GM23248 (cell line): ENCODE measurements around the gene CSH2. TPM values are rescaled to one million over a fixed set of nuclear protein-coding genes. Genes with fewer than 3 reads are reported as not detected.

Source experiments
- DNase-seq: peaks from one replicate; pipeline ENCODE4 v3.0.0-alpha.2; 2015
- H2AFZ ChIP-seq: fragments of 200-600 bp; sonication (generic); 2 replicates; pipeline ENCODE4 v1.6.1; 2016; ENCODE audit warnings: antibody characterized with exemption
- H3F3A ChIP-seq: fragments of 200-600 bp; sonication (generic); 2 replicates; pipeline ENCODE4 v1.6.1; 2016; ENCODE audit warnings: mild to moderate bottlenecking, antibody characterized with exemption, mixed run types; ENCODE audit not compliant: insufficient read depth
- H3K27ac ChIP-seq: fragments of 200-600 bp; sonication (generic); 2 replicates; pipeline ENCODE4 v1.5.1; 2016; ENCODE audit warnings: mild to moderate bottlenecking
- H3K27me3 ChIP-seq: fragments of 200-600 bp; sonication (generic); replicated peaks from 2 replicates; pipeline ENCODE4 v1.6.1; 2016; ENCODE audit warnings: mild to moderate bottlenecking; ENCODE audit not compliant: insufficient read depth
- H3K36me3 ChIP-seq: fragments of 200-600 bp; sonication (generic); 2 replicates; pipeline ENCODE4 v1.6.1; 2016; ENCODE audit warnings: low read depth, mild to moderate bottlenecking
- H3K4me1 ChIP-seq: fragments of 200-600 bp; sonication (generic); 2 replicates; pipeline ENCODE4 v1.6.1; 2016; ENCODE audit warnings: mild to moderate bottlenecking; ENCODE audit not compliant: insufficient read depth
- H3K4me2 ChIP-seq: fragments of 200-600 bp; sonication (generic); one replicate; pipeline ENCODE4 v1.6.1; 2016; ENCODE audit warnings: mild to moderate bottlenecking; ENCODE audit not compliant: unreplicated experiment
- H3K4me3 ChIP-seq: fragments of 200-600 bp; sonication (generic); 2 replicates; pipeline ENCODE4 v1.5.1; 2016; ENCODE audit warnings: mild to moderate bottlenecking
- H3K79me2 ChIP-seq: fragments of 200-600 bp; sonication (generic); 2 replicates; pipeline ENCODE4 v1.6.1; 2016; ENCODE audit warnings: mild to moderate bottlenecking; ENCODE audit not compliant: insufficient read depth
- H3K9ac ChIP-seq: fragments of 200-600 bp; sonication (generic); 2 replicates; pipeline ENCODE4 v1.6.1; 2016; ENCODE audit warnings: mild to moderate bottlenecking
- H3K9me2 ChIP-seq: fragments of 200-600 bp; sonication (generic); 2 replicates; pipeline ENCODE4 v1.6.1; 2016; ENCODE audit warnings: mixed run types, mild to moderate bottlenecking, moderate library complexity; ENCODE audit not compliant: insufficient read depth
- H3K9me3 ChIP-seq: fragments of 200-600 bp; sonication (generic); one replicate; pipeline ENCODE4 v1.6.1; 2017; ENCODE audit warnings: low read depth
- H4K20me1 ChIP-seq: fragments of 200-600 bp; sonication (generic); 2 replicates; pipeline ENCODE4 v1.6.0; 2016; ENCODE audit not compliant: insufficient read depth
- EZH2 ChIP-seq: fragments of 200-600 bp; sonication (generic); IDR thresholded peaks from 2 replicates; pipeline ENCODE4 v1.6.1; 2018; ENCODE audit warnings: antibody characterized with exemption, mild to moderate bottlenecking; ENCODE audit not compliant: insufficient read depth, poor library complexity, severe bottlenecking
- EZH2phosphoT487 ChIP-seq: fragments of 200-600 bp; sonication (generic); IDR thresholded peaks from 2 replicates; pipeline ENCODE4 v1.6.1; 2018; ENCODE audit warnings: antibody characterized with exemption, moderate library complexity, mild to moderate bottlenecking, low read depth; ENCODE audit not compliant: insufficient read depth
- WGBS, 2 experiments: methylation state at CpG; one replicate each; pipeline ENCODE4 v1.1.6; 2015 to 2017; ENCODE audit warnings: low lambda C conversion rate in 2 of 2, low coverage in 1 of 2; ENCODE audit errors: missing lambda C conversion rate in 2 of 2; 5-methylcytosine and 5-hydroxymethylcytosine counted together
- in situ Hi-C: fragments of 300-500 bp; cut with MboI; formaldehyde crosslinking; loops from 2 replicates; pipeline ENCODE4 v1.15.0; 2020
- polyA plus RNA-seq: library from polyadenylated mRNA; unstranded; fragments of >200 nt; fragmentation: Nextera tagmentation; extraction: Ambion mirVana; gene quantifications from 2 replicates; pipeline ENCODE4 v1.2.1, GENCODE V29; 2016
- total RNA-seq: library from RNA; depleted of rRNA; stranded (reverse); fragments of >200 nt; shearing (Covaris generic); gene quantifications from 2 replicates; pipeline ENCODE4 v1.2.3, GENCODE V29; 2014

CSH2 gene
- total and polyA plus RNA-seq, 2 experiments from 2014 or later, result not detected

DNA sequence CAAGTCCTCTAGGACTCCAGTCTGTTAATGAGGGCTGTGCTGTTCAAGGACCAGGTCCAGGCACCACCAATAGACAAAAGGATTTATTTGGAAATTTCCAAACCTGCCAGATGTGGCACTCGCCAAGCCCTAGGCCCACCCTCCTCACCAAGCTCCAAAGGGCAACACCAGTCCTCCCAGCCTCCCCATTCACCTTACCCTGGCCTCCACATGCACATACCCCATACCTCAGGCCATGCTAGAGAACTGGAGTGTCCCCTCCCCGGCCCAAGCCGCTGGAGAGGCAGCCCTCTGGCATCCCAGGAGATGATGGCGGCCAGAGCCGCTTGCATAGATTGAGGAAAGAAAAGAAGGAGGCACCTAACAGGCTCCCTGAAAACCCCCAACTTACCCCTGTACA lies 41.5 kb downstream of the CSH2 start:
- peaks cover 52% of the 10 kb centered on the region for H3K79me2 ChIP-seq
- H2AFZ ChIP-seq, result no peak overlapping the region
- peaks cover 8% of the 10 kb centered on the region for H3K4me1 ChIP-seq
- no peaks in the 10 kb centered on the region for H3K9me2 ChIP-seq
- WGBS, 2 experiments, result 90 to 93% methylated on average over 5 of the region's 5 CpGs
- no peak overlapping the region for H3K9ac ChIP-seq
- DNase-seq, result no peak
- TF ChIP-seq EZH2 (no peak), EZH2phosphoT487 (no peak)
- H3K36me3 ChIP-seq, result peaks cover 38% of the 10 kb centered on the region
- peaks cover 40% of the 10 kb centered on the region for H3F3A ChIP-seq
- H3K27ac ChIP-seq, result no peak overlapping the region
- no peak overlapping the region for H3K4me3 ChIP-seq
- no peaks in the 10 kb centered on the region for H3K27me3 ChIP-seq
- in situ Hi-C loops, result no loop called here
- H3K9me3 ChIP-seq, result no peaks in the 10 kb centered on the region
- no peak overlapping the region for H3K4me2 ChIP-seq
- no peaks in the 10 kb centered on the region for H4K20me1 ChIP-seq

DNA sequence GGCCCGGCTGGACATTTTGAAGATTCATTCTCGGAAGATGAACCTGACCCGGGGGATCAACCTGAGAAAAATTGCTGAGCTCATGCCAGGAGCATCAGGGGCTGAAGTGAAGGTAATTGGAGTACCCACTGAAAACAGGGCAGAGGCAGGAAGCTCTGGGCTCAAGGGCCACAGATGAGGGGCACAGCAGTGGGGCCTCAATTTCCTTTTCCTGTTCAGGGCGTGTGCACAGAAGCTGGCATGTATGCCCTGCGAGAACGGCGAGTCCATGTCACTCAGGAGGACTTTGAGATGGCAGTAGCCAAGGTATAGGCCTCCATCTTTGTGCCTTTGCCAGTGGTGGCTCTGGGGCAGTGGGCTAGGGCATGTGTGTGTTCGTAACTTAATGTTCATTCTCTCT lies 42.0 kb downstream of the CSH2 start:
- Histone ChIP-seq H3K79me2 (peaks cover 49% of the 10 kb centered on the region), H3K4me3 (no peak overlapping the region), H3K9me2 (no peaks in the 10 kb centered on the region), H3K9ac (no peak overlapping the region), H2AFZ (no peak overlapping the region), H4K20me1 (no peaks in the 10 kb centered on the region), H3K9me3 (no peaks in the 10 kb centered on the region), H3K36me3 (peaks cover 38% of the 10 kb centered on the region), H3K27ac (no peak overlapping the region), H3F3A (peaks cover 40% of the 10 kb centered on the region), H3K4me1 (peaks cover 8% of the 10 kb centered on the region), H3K27me3 (no peaks in the 10 kb centered on the region), H3K4me2 (no peak overlapping the region)
- DNase-seq, result no peak
- TF ChIP-seq EZH2phosphoT487 (no peak), EZH2 (no peak)
- 85 to 88% methylated on average over 8 of the region's 8 CpGs for WGBS, 2 experiments
- in situ Hi-C loops, result no loop called here

- peaks cover 49% of the 10 kb centered on the region for H3K79me2 ChIP-seq
Measured at GRCh38 chr17:63830904-63831491, 42.5 kb downstream of the CSH2 start.

DNA sequence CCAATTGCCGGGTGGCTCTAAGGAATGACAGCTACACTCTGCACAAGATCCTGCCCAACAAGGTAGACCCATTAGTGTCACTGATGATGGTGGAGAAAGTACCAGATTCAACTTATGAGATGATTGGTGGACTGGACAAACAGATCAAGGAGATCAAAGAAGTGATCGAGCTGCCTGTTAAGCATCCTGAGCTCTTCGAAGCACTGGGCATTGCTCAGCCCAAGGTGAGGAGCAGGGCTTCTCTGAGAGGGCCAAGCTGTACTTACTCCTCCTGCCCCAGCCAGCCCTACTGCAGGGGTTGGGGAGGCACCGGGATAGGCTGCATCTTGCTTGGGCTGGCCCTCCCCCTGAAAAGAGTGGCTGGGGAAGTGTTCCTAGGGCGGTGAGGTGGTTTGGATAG lies 43.2 kb downstream of the CSH2 start:
- in situ Hi-C loops, result no loop called here
- H3K9me3 ChIP-seq, result no peaks in the 10 kb centered on the region
- no peak for DNase-seq
- 98% methylated on average over 5 of the region's 5 CpGs for WGBS, 2 experiments
- peaks cover 34% of the 10 kb centered on the region for H3F3A ChIP-seq
- H3K9ac ChIP-seq, result no peak overlapping the region
- H3K79me2 ChIP-seq, result peaks cover 49% of the 10 kb centered on the region
- no peak overlapping the region for H3K27ac ChIP-seq
- H3K4me2 ChIP-seq, result no peak overlapping the region
- no peak overlapping the region for H3K4me3 ChIP-seq
- peaks cover 42% of the 10 kb centered on the region for H3K36me3 ChIP-seq
- TF ChIP-seq EZH2, result no peak
- H3K4me1 ChIP-seq, result peaks cover 8% of the 10 kb centered on the region
- no peaks in the 10 kb centered on the region for H3K9me2 ChIP-seq
- no peaks in the 10 kb centered on the region for H3K27me3 ChIP-seq
- H2AFZ ChIP-seq, result no peak overlapping the region
- no peaks in the 10 kb centered on the region for H4K20me1 ChIP-seq

More at GRCh38 chr17:63830904-63831491, 42.5 kb downstream of the CSH2 start:
- H3K9me3 ChIP-seq, result no peaks in the 10 kb centered on the region
- no peak overlapping the region for H2AFZ ChIP-seq
- in situ Hi-C loops, result no loop called here
- peaks cover 40% of the 10 kb centered on the region for H3F3A ChIP-seq
- H3K27ac ChIP-seq, result no peak overlapping the region
- peaks cover 8% of the 10 kb centered on the region for H3K4me1 ChIP-seq
- TF ChIP-seq EZH2phosphoT487, result no peak
- TF ChIP-seq EZH2, result no peak
- WGBS, 2 experiments, result 87 to 90% methylated on average over 15 of the region's 15 CpGs
- H3K4me2 ChIP-seq, result no peak overlapping the region
- no peak overlapping the region for H3K9ac ChIP-seq
- peaks cover 38% of the 10 kb centered on the region for H3K36me3 ChIP-seq
- H3K27me3 ChIP-seq, result no peaks in the 10 kb centered on the region
- H3K9me2 ChIP-seq, result no peaks in the 10 kb centered on the region
- no peak overlapping the region for H3K4me3 ChIP-seq
- H4K20me1 ChIP-seq, result no peaks in the 10 kb centered on the region
- no peak for DNase-seq

DNA sequence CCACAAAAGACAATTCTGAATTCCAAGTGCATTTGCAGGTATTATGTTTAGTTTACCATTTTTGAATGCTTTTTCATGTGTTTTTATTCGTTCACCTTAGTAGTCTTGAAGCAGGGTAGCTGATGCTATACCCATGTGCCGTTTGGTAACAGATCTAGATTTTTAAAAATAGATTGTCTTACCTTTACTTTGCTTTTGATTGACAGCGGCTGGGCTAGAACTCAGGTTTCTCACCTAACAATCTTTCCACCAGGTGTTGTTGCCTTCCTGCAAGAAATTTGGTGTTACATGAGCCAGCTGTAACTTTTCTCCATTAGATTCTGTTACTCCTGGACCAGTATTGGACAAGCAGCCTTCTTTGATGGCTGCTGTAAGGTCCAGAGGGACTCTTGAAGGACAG lies 44.5 kb downstream of the CSH2 start:
- Histone ChIP-seq H3K9me2 (no peaks in the 10 kb centered on the region), H3K4me2 (peak overlapping the region; percentile 91), H4K20me1 (no peaks in the 10 kb centered on the region), H3K4me1 (peaks cover 8% of the 10 kb centered on the region), H3K4me3 (peak overlapping the region; percentile 87), H3K27me3 (no peaks in the 10 kb centered on the region), H3K79me2 (peaks cover 61% of the 10 kb centered on the region), H3K36me3 (peaks cover 52% of the 10 kb centered on the region), H3K9me3 (no peaks in the 10 kb centered on the region), H3K9ac (peak overlapping the region; percentile 86; the same call in 1 of the 2 replicates), H3K27ac (no peak overlapping the region), H3F3A (peaks cover 22% of the 10 kb centered on the region; the same call in 1 of the 2 replicates), H2AFZ (no peak overlapping the region)
- in situ Hi-C loops, result no loop called here
- DNase-seq, result no peak
- 98 to 99% methylated on average over 3 of the region's 3 CpGs for WGBS, 2 experiments
- TF ChIP-seq EZH2phosphoT487 (no peak), EZH2 (no peak)
